Uterus (tissue), 2 donors: ENCODE data around the gene TMIGD2.

Experiments used
- CTCF ChIP-seq, 4 experiments: fragments of 200-600 bp in 2 of 4; fragments of 450-650 bp in 2 of 4; sonication (generic) in 2 of 4; IDR thresholded peaks; one replicate each; pipeline ENCODE4 v1.5.1; 2016 to 2019; ENCODE audit warnings: antibody characterized with exemption in 4 of 4, mild to moderate bottlenecking in 2 of 4, moderate library complexity in 1 of 4
- POLR2A ChIP-seq, 2 donors: fragments of 450-650 bp; IDR thresholded peaks; one replicate each; pipeline ENCODE4 v1.6.1; 2016; ENCODE audit warnings: antibody characterized with exemption in 2 of 2, mild to moderate bottlenecking in 1 of 2, moderate library complexity in 1 of 2

DNA sequence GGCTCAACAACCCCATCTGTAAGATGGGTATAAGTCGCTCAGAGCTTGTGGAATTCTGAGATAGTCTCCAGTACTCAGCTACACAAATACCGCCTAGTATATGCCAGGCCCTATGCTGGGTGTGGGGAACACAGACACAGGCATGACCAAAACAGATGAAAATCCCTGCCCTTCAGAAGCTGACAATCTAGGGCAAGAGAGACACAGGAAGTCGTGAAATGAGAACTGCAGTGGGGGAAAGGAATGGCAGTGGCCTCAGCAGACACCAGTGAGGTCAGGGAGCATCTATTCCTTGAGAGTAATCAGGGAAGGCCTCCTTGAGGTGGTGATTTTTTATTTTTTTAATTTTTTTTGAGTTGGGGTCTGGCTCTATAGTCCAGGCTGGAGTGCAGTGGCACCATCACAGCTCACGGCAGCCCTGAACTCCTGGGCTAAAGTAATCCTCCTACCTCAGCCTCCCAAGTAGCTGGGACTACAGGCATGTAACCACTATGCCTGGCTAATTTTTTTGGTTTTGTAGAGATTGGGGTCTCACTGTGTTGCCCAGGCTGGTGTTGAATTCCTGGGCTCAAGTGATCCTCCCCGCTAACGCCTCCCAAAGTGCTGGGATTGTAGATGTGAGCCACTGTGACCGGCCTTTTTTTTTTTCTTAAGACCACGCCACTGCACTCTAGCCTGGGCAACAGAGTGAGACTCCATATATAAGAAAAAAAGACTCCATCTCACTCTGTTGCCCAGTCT lies 3.2 kb downstream of the TMIGD2 start:
- no peak for TF ChIP-seq CTCF (IDR thresholded peaks at IDR 0.05)
- no peak for TF ChIP-seq POLR2A (IDR thresholded peaks at IDR 0.05)
